Measurements from ENCODE around the gene MED28.
A peak's percentile ranks its signal among the peaks of the same experiment; 100 is the strongest.
"Not testable (repeated sequence)": the region's sequence is repeated elsewhere in the genome, so short reads cannot be mapped to it uniquely, and the experiment has no call there.

The MED28 gene

GRCh38 chr4:17574206-17574605, 40.2 kb upstream of the MED28 start:
- Histone ChIP-seq H3K9ac (ENCODE audit: low read depth, low read length, poor library complexity, severe bottlenecking) (no peak overlapping the region), H3K79me2 (ENCODE audit: insufficient read depth, low read length) (peaks cover 17% of the 10 kb centered on the region; the same call in 1 of the 2 replicates), H3K4me1 (ENCODE audit: insufficient read depth, low read length, poor library complexity, severe bottlenecking) (peaks cover 18% of the 10 kb centered on the region), H3K4me3 (ENCODE audit: low read length, poor library complexity, severe bottlenecking) (no peak overlapping the region), H3K4me2 (ENCODE audit: low read depth, low read length, poor library complexity, severe bottlenecking) (no peak overlapping the region), H3K36me3 (ENCODE audit: insufficient read depth, low read length) (no peaks in the 10 kb centered on the region), H3F3A (ENCODE audit: low read depth) (no peaks in the 10 kb centered on the region), H3K9me2 (replicated peaks; ENCODE audit: low read depth, low read length) (no peaks in the 10 kb centered on the region), H3K27me3 (ENCODE audit: insufficient read depth, low read length, poor library complexity, severe bottlenecking) (no peaks in the 10 kb centered on the region), H2AFZ (ENCODE audit: low read length) (no peak overlapping the region), H3K9me3 (ENCODE audit: insufficient read depth, low read depth, low read length) (no peaks in the 10 kb centered on the region), H4K20me1 (ENCODE audit: insufficient read depth, low read length, poor library complexity, severe bottlenecking) (peaks cover 3% of the 10 kb centered on the region)
- TF ChIP-seq EZH2phosphoT487 (IDR thresholded peaks at IDR 0.05; ENCODE audit: borderline replicate concordance) (no peak), CTCF (conservative IDR thresholded peaks at IDR 0.05; ENCODE audit: low read length) (no peak)

GRCh38 chr4:17575177-17575576, 39.3 kb upstream of the MED28 start:
- H3F3A ChIP-seq (ENCODE audit: low read depth); H4K20me1 ChIP-seq (ENCODE audit: insufficient read depth, low read length, poor library complexity, severe bottlenecking); H3K9me2 ChIP-seq (replicated peaks; ENCODE audit: low read depth, low read length); H3K9ac ChIP-seq (ENCODE audit: low read depth, low read length, poor library complexity, severe bottlenecking); H3K36me3 ChIP-seq (ENCODE audit: insufficient read depth, low read length); H3K4me2 ChIP-seq (ENCODE audit: low read depth, low read length, poor library complexity, severe bottlenecking); H3K9me3 ChIP-seq (ENCODE audit: insufficient read depth, low read depth, low read length); H3K27me3 ChIP-seq (ENCODE audit: insufficient read depth, low read length, poor library complexity, severe bottlenecking); H3K4me3 ChIP-seq (ENCODE audit: low read length, poor library complexity, severe bottlenecking); H2AFZ ChIP-seq (ENCODE audit: low read length): not testable (repeated sequence)
- H3K4me1 ChIP-seq (ENCODE audit: insufficient read depth, low read length, poor library complexity, severe bottlenecking): peaks cover 21% of the 10 kb centered on the region
- peaks cover 22% of the 10 kb centered on the region; the same call in 1 of the 2 replicates for H3K79me2 ChIP-seq (ENCODE audit: insufficient read depth, low read length)

GRCh38 chr4:17576932-17577664, 37.3 kb upstream of the MED28 start, which contains the start of gene LAP3:
Gene LAP3, plus strand, starts transcription at chr4:17577198. Its CDS starts 268 bp downstream, at chr4:17577466.
- Histone ChIP-seq H4K20me1 (ENCODE audit: insufficient read depth, low read length, poor library complexity, severe bottlenecking) (peaks cover 3% of the 10 kb centered on the region), H2AFZ (ENCODE audit: low read length) (peak within 1 kb of the TSS; percentile 87), H3K4me2 (ENCODE audit: low read depth, low read length, poor library complexity, severe bottlenecking) (peak within 1 kb of the TSS; percentile 91), H3K4me3 (ENCODE audit: low read length, poor library complexity, severe bottlenecking) (peak within 1 kb of the TSS; percentile 85), H3K9me2 (replicated peaks; ENCODE audit: low read depth, low read length) (no peaks in the 10 kb centered on the region), H3K36me3 (ENCODE audit: insufficient read depth, low read length) (no peaks in the 10 kb centered on the region), H3F3A (ENCODE audit: low read depth) (no peaks in the 10 kb centered on the region), H3K9me3 (ENCODE audit: insufficient read depth, low read depth, low read length) (no peaks in the 10 kb centered on the region), H3K9ac (ENCODE audit: low read depth, low read length, poor library complexity, severe bottlenecking) (peak within 1 kb of the TSS; percentile 84), H3K27me3 (ENCODE audit: insufficient read depth, low read length, poor library complexity, severe bottlenecking) (no peaks in the 10 kb centered on the region), H3K4me1 (ENCODE audit: insufficient read depth, low read length, poor library complexity, severe bottlenecking) (peaks cover 21% of the 10 kb centered on the region), H3K79me2 (ENCODE audit: insufficient read depth, low read length) (peaks cover 26% of the 10 kb centered on the region; the same call in 1 of the 2 replicates)
- TF ChIP-seq CTCF (conservative IDR thresholded peaks at IDR 0.05; ENCODE audit: low read length): no peak
- TF ChIP-seq EZH2phosphoT487 (IDR thresholded peaks at IDR 0.05; ENCODE audit: borderline replicate concordance): no peak
